NT2/D1 (cell line): ENCODE data around the gene ZNF800.
"Not testable (repeated sequence)": the region's sequence is repeated elsewhere in the genome, so short reads cannot be mapped to it uniquely, and the experiment has no call there.

Experiments used
- DNase-seq: peaks from one replicate; pipeline ENCODE4 v3.0.0-alpha.2; 2011; ENCODE audit warnings: low read depth, low spot score
- H3K27me3 ChIP-seq: 2 replicates; pipeline ENCODE4 v1.6.0; 2011; ENCODE audit warnings: mild to moderate bottlenecking; ENCODE audit not compliant: insufficient read length, insufficient read depth
- H3K36me3 ChIP-seq: 2 replicates; pipeline ENCODE4 v1.6.1; 2011; ENCODE audit warnings: mild to moderate bottlenecking, low read length, mixed read lengths; ENCODE audit not compliant: insufficient read depth, insufficient read length
- H3K4me1 ChIP-seq: 2 replicates; pipeline ENCODE4 v1.5.1; 2011; ENCODE audit not compliant: insufficient read depth, insufficient read length
- H3K4me3 ChIP-seq: 2 replicates; pipeline ENCODE4 v1.5.1; 2011; ENCODE audit warnings: low read depth; ENCODE audit not compliant: insufficient read length
- H3K9ac ChIP-seq: 2 replicates; pipeline ENCODE4 v1.6.0; 2011; ENCODE audit warnings: low read depth; ENCODE audit not compliant: insufficient read length
- H3K9me3 ChIP-seq: 2 replicates; pipeline ENCODE4 v1.5.1; 2011; ENCODE audit warnings: mild to moderate bottlenecking, low read length; ENCODE audit not compliant: insufficient read depth
- SUZ12 ChIP-seq: IDR thresholded peaks from 2 replicates; pipeline ENCODE4 v1.6.1; 2011; ENCODE audit not compliant: insufficient read length, insufficient read depth; ENCODE audit errors: extremely low read depth
- YY1 ChIP-seq: IDR thresholded peaks from 2 replicates; pipeline ENCODE4 v1.6.1; 2011; ENCODE audit not compliant: insufficient read length, insufficient read depth
- ZNF274 ChIP-seq: IDR thresholded peaks from 2 replicates; pipeline ENCODE4 v1.6.1; 2011; ENCODE audit warnings: mild to moderate bottlenecking, low read depth, low read length

The ZNF800 gene, protein sequence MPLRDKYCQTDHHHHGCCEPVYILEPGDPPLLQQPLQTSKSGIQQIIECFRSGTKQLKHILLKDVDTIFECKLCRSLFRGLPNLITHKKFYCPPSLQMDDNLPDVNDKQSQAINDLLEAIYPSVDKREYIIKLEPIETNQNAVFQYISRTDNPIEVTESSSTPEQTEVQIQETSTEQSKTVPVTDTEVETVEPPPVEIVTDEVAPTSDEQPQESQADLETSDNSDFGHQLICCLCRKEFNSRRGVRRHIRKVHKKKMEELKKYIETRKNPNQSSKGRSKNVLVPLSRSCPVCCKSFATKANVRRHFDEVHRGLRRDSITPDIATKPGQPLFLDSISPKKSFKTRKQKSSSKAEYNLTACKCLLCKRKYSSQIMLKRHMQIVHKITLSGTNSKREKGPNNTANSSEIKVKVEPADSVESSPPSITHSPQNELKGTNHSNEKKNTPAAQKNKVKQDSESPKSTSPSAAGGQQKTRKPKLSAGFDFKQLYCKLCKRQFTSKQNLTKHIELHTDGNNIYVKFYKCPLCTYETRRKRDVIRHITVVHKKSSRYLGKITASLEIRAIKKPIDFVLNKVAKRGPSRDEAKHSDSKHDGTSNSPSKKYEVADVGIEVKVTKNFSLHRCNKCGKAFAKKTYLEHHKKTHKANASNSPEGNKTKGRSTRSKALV

GRCh38 chr7:127392566-127393367, at the start of gene ZNF800:
Gene ZNF800 (minus strand): TSS chr7:127392708. CDS start chr7:127391557, 1,151 bp downstream.
- peaks cover 12% of the 10 kb centered on the region for H3K36me3 ChIP-seq
- H3K27me3 ChIP-seq: peaks cover 16% of the 10 kb centered on the region
- H3K9ac ChIP-seq: peak within 1 kb of the TSS; percentile 92
- no peaks in the 10 kb centered on the region for H3K4me1 ChIP-seq
- peak within 1 kb of the TSS; percentile 79 for H3K4me3 ChIP-seq
- TF ChIP-seq SUZ12: no peak
- no peak for TF ChIP-seq YY1
- no peak for TF ChIP-seq ZNF274
- no peaks in the 10 kb centered on the region for H3K9me3 ChIP-seq
- peak; percentile 48 for DNase-seq

- no peak overlapping the region for H3K9ac ChIP-seq
- no peak overlapping the region for H3K4me3 ChIP-seq
- H3K27me3 ChIP-seq: no peaks in the 10 kb centered on the region
- no peaks in the 10 kb centered on the region for H3K36me3 ChIP-seq
- H3K9me3 ChIP-seq: no peaks in the 10 kb centered on the region
- H3K4me1 ChIP-seq: no peaks in the 10 kb centered on the region
- TF ChIP-seq YY1 (no peak), ZNF274 (no peak), SUZ12 (no peak)
- no peak for DNase-seq
These were observed 47.7 kb upstream of the ZNF800 start for GRCh38 chr7:127440206-127440605.

DNA sequence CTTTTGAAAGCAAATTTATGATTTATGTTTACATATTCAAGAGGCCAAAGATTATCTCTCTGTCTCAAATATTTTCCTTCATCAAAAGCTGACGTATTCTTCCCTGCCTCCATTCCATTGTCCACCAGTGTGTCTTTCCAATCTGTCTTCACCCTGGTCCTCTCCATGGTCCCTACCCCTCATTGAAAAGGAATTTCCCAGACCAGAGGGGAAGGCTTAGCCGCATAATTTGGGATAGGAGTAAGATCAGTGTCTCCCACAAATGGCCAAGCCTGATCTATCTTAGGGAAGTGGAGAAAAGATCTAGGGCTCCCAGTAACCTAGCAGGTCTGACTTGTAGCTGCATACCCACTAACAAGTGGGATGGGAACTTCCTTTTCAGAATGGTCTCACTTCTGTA, 46.3 kb upstream of the ZNF800 start:
- TF ChIP-seq SUZ12: no peak
- TF ChIP-seq ZNF274: no peak
- no peak for TF ChIP-seq YY1
- H3K4me3 ChIP-seq: no peak overlapping the region
- H3K27me3 ChIP-seq: no peaks in the 10 kb centered on the region

DNA sequence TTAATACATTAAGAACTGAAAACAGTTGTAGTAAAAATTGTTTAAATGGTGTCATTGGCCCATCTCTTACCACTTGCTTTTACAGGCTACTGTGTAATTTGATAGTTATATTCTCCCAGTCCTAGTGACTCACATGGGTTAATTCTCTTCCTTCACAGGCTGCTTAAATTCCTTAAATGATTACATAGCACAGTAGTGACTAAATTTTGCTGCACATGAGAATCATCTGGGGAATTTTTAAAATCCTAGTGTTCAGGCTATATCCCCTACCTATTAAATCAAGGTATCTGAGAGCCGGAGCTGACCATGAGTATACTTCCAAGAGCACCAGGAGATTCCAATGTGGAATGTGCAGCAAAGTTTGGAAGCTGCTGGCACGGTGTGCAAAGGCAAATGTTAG, 45.3 kb upstream of the ZNF800 start:
- no peak for DNase-seq

More for the DNA sequence above, 46.3 kb upstream of the ZNF800 start:
- no peaks in the 10 kb centered on the region for H3K9me3 ChIP-seq
- no peak overlapping the region for H3K9ac ChIP-seq
- no peaks in the 10 kb centered on the region for H3K4me1 ChIP-seq
- DNase-seq: no peak
- H3K36me3 ChIP-seq: no peaks in the 10 kb centered on the region

GRCh38 chr7:127437241-127437640, 44.7 kb upstream of the ZNF800 start:
- TF ChIP-seq YY1 (no peak), SUZ12 (no peak), ZNF274 (no peak)
- Histone ChIP-seq H3K4me1 (no peaks in the 10 kb centered on the region), H3K27me3 (no peaks in the 10 kb centered on the region), H3K9ac (no peak overlapping the region), H3K9me3 (no peaks in the 10 kb centered on the region), H3K4me3 (no peak overlapping the region), H3K36me3 (no peaks in the 10 kb centered on the region)
- DNase-seq: no peak

More for the DNA sequence above, 45.3 kb upstream of the ZNF800 start:
- Histone ChIP-seq H3K4me3 (no peak overlapping the region), H3K36me3 (no peaks in the 10 kb centered on the region), H3K9me3 (no peaks in the 10 kb centered on the region), H3K9ac (no peak overlapping the region), H3K27me3 (no peaks in the 10 kb centered on the region), H3K4me1 (no peaks in the 10 kb centered on the region)
- TF ChIP-seq ZNF274 (no peak), SUZ12 (no peak), YY1 (no peak)

DNA sequence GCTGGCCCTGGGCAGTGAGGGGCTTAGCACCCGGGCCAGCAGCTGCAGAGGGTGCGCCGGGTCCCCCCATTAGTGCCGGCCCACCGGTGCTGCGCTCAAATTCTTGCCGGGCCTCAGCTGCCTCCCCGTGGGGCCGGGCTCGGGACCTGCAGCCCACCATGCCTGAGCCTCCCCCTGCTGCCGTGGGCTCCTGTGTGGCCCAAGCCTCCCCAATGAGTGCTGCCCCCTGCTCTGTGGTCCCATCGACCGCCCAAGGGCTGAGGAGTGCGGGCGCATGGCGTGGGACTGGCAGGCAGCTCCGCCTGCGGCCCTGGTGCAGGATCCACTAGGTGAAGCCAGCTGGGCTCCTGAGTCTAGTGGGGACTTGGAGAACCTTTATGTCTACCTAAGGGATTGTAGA, 36.8 kb upstream of the ZNF800 start:
- H3K9me3 ChIP-seq, H3K27me3 ChIP-seq, H3K9ac ChIP-seq, H3K4me1 ChIP-seq, H3K36me3 ChIP-seq, DNase-seq, H3K4me3 ChIP-seq: not testable (repeated sequence)

DNA sequence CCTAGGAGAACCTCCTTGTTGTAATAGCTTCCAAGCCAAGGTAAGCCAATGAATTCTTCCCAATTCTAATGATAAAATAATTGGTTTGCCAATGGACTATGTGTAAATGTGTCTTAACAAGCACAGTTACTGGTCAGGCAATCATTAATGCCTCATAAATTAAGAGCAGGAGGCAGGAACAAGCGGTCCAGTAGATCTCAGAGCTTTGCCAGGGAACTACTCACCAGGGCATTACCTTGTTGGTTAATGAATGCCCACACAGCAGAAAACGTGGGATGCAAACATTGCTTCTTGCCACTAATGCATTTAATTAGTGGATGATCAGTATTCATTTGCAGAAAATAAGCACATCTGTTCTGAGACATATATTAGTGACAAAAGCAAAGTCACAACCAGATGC, 26.7 kb upstream of the ZNF800 start:
- H3K9ac ChIP-seq: no peak overlapping the region
- no peaks in the 10 kb centered on the region for H3K4me1 ChIP-seq
- no peak overlapping the region for H3K4me3 ChIP-seq
- DNase-seq: no peak
- H3K36me3 ChIP-seq: no peaks in the 10 kb centered on the region
- no peaks in the 10 kb centered on the region for H3K9me3 ChIP-seq
- H3K27me3 ChIP-seq: no peaks in the 10 kb centered on the region
- TF ChIP-seq SUZ12: no peak
- TF ChIP-seq ZNF274: no peak
- TF ChIP-seq YY1: no peak
